Lower lobe of right lung (tissue), 2 donors: ENCODE measurements around the gene SPRY4. TPM values are rescaled to one million over a fixed set of nuclear protein-coding genes. Genes with fewer than 3 reads are reported as not detected.

Experiments used
- ATAC-seq, 2 donors: fragments of 200-7000 bp; cut with Tn5 transposase; one replicate each; pipeline ENCODE4 v1.9.1; 2020 to 2022; ENCODE audit warnings: mild to moderate bottlenecking in 2 of 2, moderate library complexity in 2 of 2
- DNase-seq: peaks from one replicate; pipeline ENCODE4 v3.0.0-alpha.2; 2020
- H3K27ac ChIP-seq: fragments of 200-600 bp; one replicate; pipeline ENCODE4 v1.8.0; 2022
- H3K27me3 ChIP-seq: fragments of 200-600 bp; one replicate; pipeline ENCODE4 v1.8.0; 2022; ENCODE audit warnings: low read depth
- H3K36me3 ChIP-seq: fragments of 200-600 bp; one replicate; pipeline ENCODE4 v1.8.0; 2022; ENCODE audit warnings: mild to moderate bottlenecking
- H3K4me1 ChIP-seq: fragments of 200-600 bp; one replicate; pipeline ENCODE4 v1.8.0; 2022
- H3K4me3 ChIP-seq: fragments of 200-600 bp; one replicate; pipeline ENCODE4 v1.8.0; 2022; ENCODE audit warnings: mild to moderate bottlenecking
- H3K9me3 ChIP-seq: fragments of 200-600 bp; one replicate; pipeline ENCODE4 v1.8.0; 2022
- intact Hi-C: fragments of 100-400 bp; cut with DNase I; formaldehyde crosslinking; loops from one replicate; pipeline ENCODE4 v1.11.0; 2022
- total RNA-seq: library from RNA; stranded (reverse); fragmentation: NEBNext Ultra II Directional; extraction: Animal tissue kit (Norgen Biotek cat#: 25700); gene quantifications from one replicate; pipeline ENCODE4 v1.2.1, GENCODE V29; 2021
- TF ChIP-seq, protein P1 (sequence below): fragments of 200-600 bp; IDR thresholded peaks from one replicate; pipeline ENCODE4 v1.8.0; 2022; ENCODE audit warnings: antibody characterized with exemption, mild to moderate bottlenecking
- donor health status: DM: no; HTN: yes; CAD: no; lungs with severe emphysema.

SPRY4 gene
- total RNA-seq, 1 donor from 2014 or later: 42.7 TPM

DNA sequence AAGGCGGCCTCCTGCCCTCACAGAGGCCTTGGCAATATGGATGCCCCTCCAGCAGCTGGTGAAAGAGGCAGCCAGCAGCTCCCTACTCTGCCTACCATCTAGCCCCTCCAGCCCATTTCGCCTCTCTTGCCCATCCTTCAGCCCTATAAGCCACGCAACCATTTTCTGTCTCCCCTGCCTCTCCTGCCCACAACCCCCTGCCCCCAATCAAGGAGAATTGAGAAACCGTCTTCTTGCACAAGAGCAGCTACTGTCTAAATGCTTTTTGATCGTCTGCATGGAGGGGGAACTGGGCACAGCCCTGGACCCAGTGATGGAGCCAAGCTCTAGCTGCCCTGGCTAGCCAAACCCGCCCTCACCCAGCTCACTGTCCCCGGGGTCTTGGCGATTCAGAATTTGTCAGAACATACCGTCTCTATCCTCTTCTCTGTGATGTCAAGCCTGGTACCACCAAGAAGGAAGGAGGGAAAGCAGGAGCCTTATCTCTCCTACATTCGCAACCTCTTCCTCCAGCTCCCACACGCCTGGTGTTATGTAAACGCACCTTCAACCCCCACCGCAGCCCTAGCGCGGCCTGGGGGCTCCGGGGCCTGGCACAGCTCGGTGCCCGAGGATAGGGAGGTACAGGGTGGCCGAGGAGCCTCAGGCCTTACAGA, 1.2 kb downstream of the SPRY4 start:
- no peak for DNase-seq
- Histone ChIP-seq H3K36me3 (no peaks in the 10 kb centered on the region), H3K27me3 (peaks cover 29% of the 10 kb centered on the region), H3K4me1 (peaks cover 70% of the 10 kb centered on the region), H3K4me3 (peak overlapping the region; percentile 76), H3K9me3 (no peaks in the 10 kb centered on the region), H3K27ac (peak overlapping the region; percentile 97)
- intact Hi-C loops: no loop called here
- TF ChIP-seq, protein P1, sequence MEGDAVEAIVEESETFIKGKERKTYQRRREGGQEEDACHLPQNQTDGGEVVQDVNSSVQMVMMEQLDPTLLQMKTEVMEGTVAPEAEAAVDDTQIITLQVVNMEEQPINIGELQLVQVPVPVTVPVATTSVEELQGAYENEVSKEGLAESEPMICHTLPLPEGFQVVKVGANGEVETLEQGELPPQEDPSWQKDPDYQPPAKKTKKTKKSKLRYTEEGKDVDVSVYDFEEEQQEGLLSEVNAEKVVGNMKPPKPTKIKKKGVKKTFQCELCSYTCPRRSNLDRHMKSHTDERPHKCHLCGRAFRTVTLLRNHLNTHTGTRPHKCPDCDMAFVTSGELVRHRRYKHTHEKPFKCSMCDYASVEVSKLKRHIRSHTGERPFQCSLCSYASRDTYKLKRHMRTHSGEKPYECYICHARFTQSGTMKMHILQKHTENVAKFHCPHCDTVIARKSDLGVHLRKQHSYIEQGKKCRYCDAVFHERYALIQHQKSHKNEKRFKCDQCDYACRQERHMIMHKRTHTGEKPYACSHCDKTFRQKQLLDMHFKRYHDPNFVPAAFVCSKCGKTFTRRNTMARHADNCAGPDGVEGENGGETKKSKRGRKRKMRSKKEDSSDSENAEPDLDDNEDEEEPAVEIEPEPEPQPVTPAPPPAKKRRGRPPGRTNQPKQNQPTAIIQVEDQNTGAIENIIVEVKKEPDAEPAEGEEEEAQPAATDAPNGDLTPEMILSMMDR: no peak
- ATAC-seq: peak in 1 of 2 donors; percentile 0

DNA sequence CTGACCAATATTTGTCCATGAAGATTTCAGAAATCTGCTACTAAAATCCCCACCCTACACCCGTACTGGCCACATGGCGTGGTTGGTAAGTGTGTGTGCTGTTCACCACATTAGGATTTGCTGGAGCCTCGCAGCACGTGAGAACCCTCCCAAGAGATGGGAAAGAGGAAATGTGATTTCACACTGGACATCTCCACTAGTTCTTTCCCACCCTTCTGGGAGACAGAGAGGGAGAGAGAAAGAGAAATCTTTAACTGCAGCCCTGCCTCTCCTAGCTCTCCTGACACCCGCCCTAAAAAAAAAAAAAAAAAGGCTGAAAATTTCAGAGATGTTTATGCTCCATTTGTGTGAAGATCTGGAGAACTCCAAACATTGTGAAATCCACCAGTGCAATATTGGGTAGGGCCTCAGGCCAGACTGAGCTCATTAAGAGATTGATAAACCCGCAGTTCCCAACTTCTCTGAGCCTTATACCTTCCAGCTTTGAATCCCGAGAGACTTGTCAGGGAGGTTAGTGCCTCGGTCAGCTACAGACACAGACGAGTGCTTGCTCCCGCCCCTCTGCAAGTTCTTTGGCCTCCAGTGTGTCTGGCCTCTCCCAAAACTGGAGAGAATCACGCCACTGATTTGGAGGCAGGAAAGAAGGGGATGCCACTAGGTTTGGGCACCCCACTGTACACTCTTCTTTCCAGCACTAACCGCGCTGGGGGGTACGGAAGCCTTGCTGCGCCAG, 1.9 kb downstream of the SPRY4 start:
- no peaks in the 10 kb centered on the region for H3K36me3 ChIP-seq
- H3K27ac ChIP-seq: peak overlapping the region; percentile 97
- ATAC-seq (no peak), DNase-seq (no peak)
- H3K4me1 ChIP-seq: peaks cover 77% of the 10 kb centered on the region
- peaks cover 29% of the 10 kb centered on the region for H3K27me3 ChIP-seq
- peak overlapping the region; percentile 76 for H3K4me3 ChIP-seq
- H3K9me3 ChIP-seq: no peaks in the 10 kb centered on the region
- TF ChIP-seq, protein P1: no peak
- intact Hi-C loops: no loop called here

DNA sequence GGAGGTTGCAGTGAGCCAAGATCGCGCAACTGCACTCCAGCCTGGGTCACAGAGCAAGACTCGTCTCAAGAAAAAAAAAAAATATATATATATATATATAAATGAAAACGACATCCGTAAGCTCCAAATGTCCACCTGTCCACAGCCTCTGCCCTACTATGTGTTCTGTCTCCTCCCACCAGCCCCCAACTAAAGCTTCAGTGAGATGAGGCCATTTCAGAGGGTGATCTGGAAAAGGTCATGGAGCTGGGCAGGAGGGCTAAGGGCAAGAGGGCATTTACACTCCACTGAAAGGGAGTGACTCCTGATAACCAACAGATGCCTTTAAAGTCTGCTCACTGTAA, 2.4 kb downstream of the SPRY4 start:
- Histone ChIP-seq H3K27me3 (peaks cover 29% of the 10 kb centered on the region), H3K36me3 (no peaks in the 10 kb centered on the region), H3K27ac (peak overlapping the region; percentile 97), H3K9me3 (no peaks in the 10 kb centered on the region), H3K4me3 (peak overlapping the region; percentile 76), H3K4me1 (peaks cover 83% of the 10 kb centered on the region)
- ATAC-seq: no peak
- intact Hi-C loops: no loop called here
- DNase-seq: no peak
- TF ChIP-seq, protein P1: no peak

DNA sequence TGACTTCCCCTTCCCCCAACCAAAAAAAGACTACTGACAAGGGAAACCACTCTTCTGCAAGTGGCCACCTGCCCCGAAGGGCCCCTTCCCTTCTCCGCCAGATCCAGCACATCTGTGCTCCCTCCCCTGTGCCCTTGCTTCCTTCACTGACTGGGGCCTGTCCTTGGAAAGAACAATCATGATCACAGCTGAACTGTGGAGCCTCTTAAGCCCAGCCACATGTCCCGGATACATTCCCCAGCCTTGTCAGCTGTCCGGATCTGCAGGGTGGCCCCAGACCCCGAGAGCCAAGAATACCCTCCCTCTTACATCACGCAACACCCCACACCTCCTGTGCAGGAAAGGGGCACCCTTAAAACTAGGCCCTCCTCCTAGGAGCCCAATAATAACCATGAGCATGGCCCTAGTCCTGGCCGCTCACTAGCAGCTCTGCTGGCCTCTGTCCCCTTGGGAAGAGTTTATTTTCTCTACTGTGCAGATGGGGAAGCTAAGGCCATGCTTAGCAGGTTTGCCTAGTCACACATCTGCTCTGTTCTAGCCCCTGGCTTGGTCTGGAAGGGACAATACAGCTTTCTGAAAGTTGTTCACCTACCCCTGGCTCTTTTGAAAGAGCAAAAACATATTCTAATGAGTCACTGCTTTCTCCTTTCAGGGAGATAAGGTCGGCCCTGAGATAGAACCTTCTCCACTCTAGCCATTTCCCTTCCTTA, 3.8 kb downstream of the SPRY4 start:
- ATAC-seq (no peak), DNase-seq (no peak)
- Histone ChIP-seq H3K4me1 (peaks cover 88% of the 10 kb centered on the region), H3K36me3 (no peaks in the 10 kb centered on the region), H3K27ac (peak overlapping the region; percentile 97), H3K9me3 (no peaks in the 10 kb centered on the region), H3K27me3 (peaks cover 29% of the 10 kb centered on the region), H3K4me3 (peak overlapping the region; percentile 76)
- TF ChIP-seq, protein P1: no peak
- intact Hi-C loops: no loop called here

DNA sequence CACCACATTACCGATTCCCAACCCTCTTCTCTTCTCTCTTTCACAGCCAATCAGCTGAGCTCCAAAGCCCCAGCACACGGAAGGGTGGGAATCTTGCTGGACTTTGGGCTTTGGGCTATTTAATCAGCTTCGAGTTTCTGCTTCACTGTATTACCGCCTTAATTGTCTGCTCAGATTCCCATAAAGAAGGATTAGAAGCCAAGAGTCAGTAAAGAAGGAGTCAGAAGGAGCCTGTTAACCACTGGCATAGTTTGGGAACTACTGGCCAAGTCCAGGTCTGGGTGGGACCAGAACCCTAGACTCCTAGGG, 4.4 kb downstream of the SPRY4 start:
- TF ChIP-seq, protein P1: no peak
- Histone ChIP-seq H3K27ac (peak overlapping the region; percentile 97), H3K27me3 (peaks cover 28% of the 10 kb centered on the region), H3K36me3 (no peaks in the 10 kb centered on the region), H3K4me1 (peaks cover 88% of the 10 kb centered on the region), H3K9me3 (no peaks in the 10 kb centered on the region), H3K4me3 (peak overlapping the region; percentile 76)
- ATAC-seq: no peak
- intact Hi-C loops: no loop called here
- no peak for DNase-seq
